Fibroblast of skin of left quadriceps (primary cell): ENCODE data around the gene LOXL4.
A peak's percentile ranks its signal among the peaks of the same experiment; 100 is the strongest.
"Not testable (repeated sequence)": the region's sequence is repeated elsewhere in the genome, so short reads cannot be mapped to it uniquely, and the experiment has no call there.

Source experiments
- DNase-seq, 2 experiments: peaks; one replicate each; pipeline ENCODE4 v3.0.0-alpha.2; 2013; ENCODE audit warnings: low read depth in 2 of 2

Gene LOXL4

GRCh38 chr10:98244586-98244985 lies 23.4 kb downstream of the LOXL4 start:
- DNase-seq = no peak

- no peak for DNase-seq
Measured at GRCh38 chr10:98244141-98244540, 23.9 kb downstream of the LOXL4 start.

- peak; percentile 21 to 36 for DNase-seq
Measured at GRCh38 chr10:98242823-98243222, 25.2 kb downstream of the LOXL4 start.

- DNase-seq = no peak
Measured at GRCh38 chr10:98240524-98240923, 27.5 kb downstream of the LOXL4 start.

- DNase-seq = no peak
Measured at GRCh38 chr10:98238391-98238790, 29.6 kb downstream of the LOXL4 start.

GRCh38 chr10:98236862-98237261 lies 31.1 kb downstream of the LOXL4 start:
- DNase-seq = no peak

GRCh38 chr10:98235846-98236245 lies 32.1 kb downstream of the LOXL4 start:
- DNase-seq = no peak

- DNase-seq = no peak
Measured at GRCh38 chr10:98231417-98231816, 36.6 kb downstream of the LOXL4 start.

GRCh38 chr10:98228266-98228665 lies 39.7 kb downstream of the LOXL4 start:
- not testable (repeated sequence) for DNase-seq

GRCh38 chr10:98227713-98228112 lies 40.3 kb downstream of the LOXL4 start:
- DNase-seq = not testable (repeated sequence)

- DNase-seq = no peak
Measured at GRCh38 chr10:98226508-98227144, 41.4 kb downstream of the LOXL4 start.

GRCh38 chr10:98224996-98225395 lies 43.0 kb downstream of the LOXL4 start:
- DNase-seq = no peak

GRCh38 chr10:98224509-98224908 lies 43.5 kb downstream of the LOXL4 start:
- DNase-seq = peak; percentile 41 to 45

GRCh38 chr10:98223874-98224273 lies 44.1 kb downstream of the LOXL4 start:
- DNase-seq = no peak

GRCh38 chr10:98217801-98218200 lies 50.2 kb downstream of the LOXL4 start:
- no peak for DNase-seq

GRCh38 chr10:98215373-98215772 lies 52.6 kb downstream of the LOXL4 start:
- no peak for DNase-seq

- DNase-seq = no peak
Measured at GRCh38 chr10:98213740-98214139, 54.3 kb downstream of the LOXL4 start.

- no peak for DNase-seq
Measured at GRCh38 chr10:98212196-98212595, 55.8 kb downstream of the LOXL4 start.

GRCh38 chr10:98209441-98209840 lies 58.6 kb downstream of the LOXL4 start:
- no peak for DNase-seq

GRCh38 chr10:98208925-98209324 lies 59.1 kb downstream of the LOXL4 start:
- no peak for DNase-seq

- no peak for DNase-seq
Measured at GRCh38 chr10:98205351-98205750, 62.6 kb downstream of the LOXL4 start.

GRCh38 chr10:98202378-98202777 lies 65.6 kb downstream of the LOXL4 start:
- DNase-seq = no peak

GRCh38 chr10:98201760-98202159 lies 66.2 kb downstream of the LOXL4 start:
- no peak for DNase-seq
